Measurements from ENCODE around the gene CLN5.

DNA sequence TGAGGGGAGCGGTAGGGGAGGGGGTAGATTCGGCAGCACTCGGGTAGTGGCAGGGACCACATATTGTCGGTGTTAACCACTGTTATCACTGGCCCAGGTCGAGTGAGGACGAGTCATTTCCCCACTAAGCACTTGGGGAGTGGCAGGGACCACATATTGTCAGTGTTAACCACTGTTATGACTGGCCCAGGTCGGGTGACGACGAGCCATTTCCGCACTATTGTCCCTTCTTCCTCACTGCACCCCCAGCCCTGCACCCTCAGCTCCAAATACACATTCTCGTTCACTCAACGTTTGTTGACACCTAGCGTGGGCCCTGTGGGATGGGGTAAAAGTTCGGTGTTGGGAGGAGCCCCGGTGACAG is 467 bp upstream of the CLN5 start:
- TF ChIP-seq POLR2AphosphoS5 (IDR thresholded peaks at IDR 0.05; ENCODE audit: low read depth) (no peak), EZH2 (IDR thresholded peaks at IDR 0.05; ENCODE audit: low read depth, unreplicated experiment) (no peak), EZH2phosphoT487 (IDR thresholded peaks at IDR 0.05; ENCODE audit: unreplicated experiment) (no peak), NANOG (IDR thresholded peaks at IDR 0.05; ENCODE audit: borderline replicate concordance) (no peak)
- TF ChIP-seq, protein P1, sequence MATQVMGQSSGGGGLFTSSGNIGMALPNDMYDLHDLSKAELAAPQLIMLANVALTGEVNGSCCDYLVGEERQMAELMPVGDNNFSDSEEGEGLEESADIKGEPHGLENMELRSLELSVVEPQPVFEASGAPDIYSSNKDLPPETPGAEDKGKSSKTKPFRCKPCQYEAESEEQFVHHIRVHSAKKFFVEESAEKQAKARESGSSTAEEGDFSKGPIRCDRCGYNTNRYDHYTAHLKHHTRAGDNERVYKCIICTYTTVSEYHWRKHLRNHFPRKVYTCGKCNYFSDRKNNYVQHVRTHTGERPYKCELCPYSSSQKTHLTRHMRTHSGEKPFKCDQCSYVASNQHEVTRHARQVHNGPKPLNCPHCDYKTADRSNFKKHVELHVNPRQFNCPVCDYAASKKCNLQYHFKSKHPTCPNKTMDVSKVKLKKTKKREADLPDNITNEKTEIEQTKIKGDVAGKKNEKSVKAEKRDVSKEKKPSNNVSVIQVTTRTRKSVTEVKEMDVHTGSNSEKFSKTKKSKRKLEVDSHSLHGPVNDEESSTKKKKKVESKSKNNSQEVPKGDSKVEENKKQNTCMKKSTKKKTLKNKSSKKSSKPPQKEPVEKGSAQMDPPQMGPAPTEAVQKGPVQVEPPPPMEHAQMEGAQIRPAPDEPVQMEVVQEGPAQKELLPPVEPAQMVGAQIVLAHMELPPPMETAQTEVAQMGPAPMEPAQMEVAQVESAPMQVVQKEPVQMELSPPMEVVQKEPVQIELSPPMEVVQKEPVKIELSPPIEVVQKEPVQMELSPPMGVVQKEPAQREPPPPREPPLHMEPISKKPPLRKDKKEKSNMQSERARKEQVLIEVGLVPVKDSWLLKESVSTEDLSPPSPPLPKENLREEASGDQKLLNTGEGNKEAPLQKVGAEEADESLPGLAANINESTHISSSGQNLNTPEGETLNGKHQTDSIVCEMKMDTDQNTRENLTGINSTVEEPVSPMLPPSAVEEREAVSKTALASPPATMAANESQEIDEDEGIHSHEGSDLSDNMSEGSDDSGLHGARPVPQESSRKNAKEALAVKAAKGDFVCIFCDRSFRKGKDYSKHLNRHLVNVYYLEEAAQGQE (IDR thresholded peaks at IDR 0.05; ENCODE audit: unreplicated experiment), result no peak
- TF ChIP-seq, protein P2, sequence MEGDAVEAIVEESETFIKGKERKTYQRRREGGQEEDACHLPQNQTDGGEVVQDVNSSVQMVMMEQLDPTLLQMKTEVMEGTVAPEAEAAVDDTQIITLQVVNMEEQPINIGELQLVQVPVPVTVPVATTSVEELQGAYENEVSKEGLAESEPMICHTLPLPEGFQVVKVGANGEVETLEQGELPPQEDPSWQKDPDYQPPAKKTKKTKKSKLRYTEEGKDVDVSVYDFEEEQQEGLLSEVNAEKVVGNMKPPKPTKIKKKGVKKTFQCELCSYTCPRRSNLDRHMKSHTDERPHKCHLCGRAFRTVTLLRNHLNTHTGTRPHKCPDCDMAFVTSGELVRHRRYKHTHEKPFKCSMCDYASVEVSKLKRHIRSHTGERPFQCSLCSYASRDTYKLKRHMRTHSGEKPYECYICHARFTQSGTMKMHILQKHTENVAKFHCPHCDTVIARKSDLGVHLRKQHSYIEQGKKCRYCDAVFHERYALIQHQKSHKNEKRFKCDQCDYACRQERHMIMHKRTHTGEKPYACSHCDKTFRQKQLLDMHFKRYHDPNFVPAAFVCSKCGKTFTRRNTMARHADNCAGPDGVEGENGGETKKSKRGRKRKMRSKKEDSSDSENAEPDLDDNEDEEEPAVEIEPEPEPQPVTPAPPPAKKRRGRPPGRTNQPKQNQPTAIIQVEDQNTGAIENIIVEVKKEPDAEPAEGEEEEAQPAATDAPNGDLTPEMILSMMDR (conservative IDR thresholded peaks at IDR 0.05; ENCODE audit: low read depth in 2 of 2), result no peak

Data from GM23338 (cell line).